Measurements from ENCODE around the gene CCDC13.
A peak's percentile ranks its signal among the peaks of the same experiment; 100 is the strongest.

CCDC13 gene

DNA sequence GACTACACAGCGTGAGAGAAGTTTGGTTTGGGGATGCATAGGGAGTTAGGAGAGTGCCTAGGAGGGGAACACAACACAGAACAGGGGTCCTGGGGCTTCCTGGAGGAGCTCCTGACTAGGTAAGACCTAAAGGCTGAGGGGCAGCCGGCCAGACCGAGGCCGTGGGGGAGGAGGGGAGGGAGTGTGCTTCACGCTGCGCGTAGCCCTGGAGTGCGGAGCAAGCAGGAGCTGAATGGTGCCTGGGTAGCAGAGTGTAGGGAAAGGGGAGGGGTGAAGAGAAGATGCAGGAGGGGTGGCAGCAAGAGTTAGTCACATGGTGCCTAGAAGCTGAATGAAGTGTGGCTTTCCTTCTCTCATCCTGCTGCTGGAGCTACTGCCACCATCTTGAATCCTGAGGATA, 38.0 kb downstream of the CCDC13 start:
- Histone ChIP-seq H3K9ac (ENCODE audit: low read depth, low read length, poor library complexity) (no peak overlapping the region), H2AFZ (ENCODE audit: low read length) (peak overlapping the region; percentile 56), H3K9me3 (replicated peaks in 1 of 2; ENCODE audit: control insufficient read depth in 2 of 2, insufficient read depth in 1 of 2, low read depth in 1 of 2, low read length in 2 of 2) (peaks cover 0 to 3% of the 10 kb centered on the region in 2 donors), H2BK120ac (ENCODE audit: low read depth, low read length) (peak overlapping the region; percentile 24), H2BK15ac (ENCODE audit: low read length) (peak overlapping the region; percentile 3), H3K27me3 (ENCODE audit: control insufficient read depth in 3 of 3, insufficient read depth in 3 of 3, low read depth in 1 of 3, low read length in 3 of 3) (peaks cover 0 to 18% (median 0%) of the 10 kb centered on the region in 3 experiments), H2BK12ac (ENCODE audit: low read length) (no peak overlapping the region), H2AK5ac (ENCODE audit: low read depth, low read length) (no peak overlapping the region), H2BK5ac (ENCODE audit: low read length) (no peak overlapping the region), H4K8ac (ENCODE audit: low read depth, low read length) (no peak overlapping the region), H3K27ac (replicated peaks; ENCODE audit: low read length) (no peak overlapping the region), H4K91ac (ENCODE audit: low read depth, low read length, poor library complexity) (no peak overlapping the region), H3K23ac (ENCODE audit: low read depth, low read length, poor library complexity) (no peak overlapping the region), H3K79me1 (ENCODE audit: low read depth, low read length) (no peaks in the 10 kb centered on the region), H3K18ac (ENCODE audit: low read length) (peak overlapping the region; percentile 67), H3K4me3 (ENCODE audit: low read length in 2 of 2) (no peak overlapping the region), H3K4ac (ENCODE audit: low read length) (no peak overlapping the region), H3K36me3 (replicated peaks in 1 of 2; ENCODE audit: control insufficient read depth in 2 of 2, insufficient read depth in 2 of 2, low read length in 2 of 2) (no peaks in the 10 kb centered on the region), H3K4me1 (ENCODE audit: control insufficient read depth in 2 of 2, insufficient read depth in 1 of 2, low read depth in 1 of 2, low read length in 2 of 2) (peaks cover 7 to 19% of the 10 kb centered on the region in 2 donors), H3K4me2 (ENCODE audit: insufficient read depth, low read length, poor library complexity, severe bottlenecking) (no peak overlapping the region), H3K14ac (ENCODE audit: low read length) (no peak overlapping the region)
- no peak for DNase-seq (ENCODE audit: low spot score)
- no CpG with 5 or more reads among the region's 8 CpGs for WGBS, 2 donors (ENCODE audit: extremely low coverage in 2 of 2, insufficient read length in 2 of 2, insufficient replicate concordance in 1 of 2)

DNA sequence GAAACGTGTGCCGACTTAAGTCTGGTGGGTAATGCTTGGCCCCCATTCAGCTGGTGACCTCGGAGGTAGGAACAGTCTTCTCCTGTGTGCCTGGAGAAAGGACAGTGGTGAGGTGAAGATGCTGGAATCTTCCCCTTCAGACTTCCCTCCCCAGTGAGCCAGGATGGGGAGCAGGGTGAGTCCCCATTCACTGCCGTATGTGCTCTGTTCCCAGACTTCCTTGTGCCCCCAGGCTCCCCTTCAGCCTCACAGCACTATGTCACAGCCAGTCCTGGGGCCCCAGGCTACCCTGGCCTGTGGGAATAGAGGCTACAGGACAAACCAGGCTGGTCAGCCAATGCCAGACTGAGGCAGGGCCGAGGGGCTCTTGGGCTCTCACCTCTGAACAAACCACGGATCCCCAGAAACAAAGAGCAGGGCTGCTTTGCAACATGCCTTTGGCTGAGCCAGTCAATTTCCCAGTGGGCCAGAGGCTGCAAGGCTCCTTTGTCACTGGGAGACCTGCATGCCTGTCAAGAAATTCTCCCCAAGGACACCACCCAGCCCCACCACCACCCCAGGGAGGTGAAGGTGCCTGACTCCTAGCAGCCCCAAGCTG, 38.7 kb downstream of the CCDC13 start:
- no peak overlapping the region for H3K4me3 ChIP-seq (ENCODE audit: low read length in 2 of 2)
- H3K79me1 ChIP-seq (ENCODE audit: low read depth, low read length): no peaks in the 10 kb centered on the region
- H3K9me3 ChIP-seq (replicated peaks in 1 of 2; ENCODE audit: control insufficient read depth in 2 of 2, insufficient read depth in 1 of 2, low read depth in 1 of 2, low read length in 2 of 2): peaks cover 0 to under 1% of the 10 kb centered on the region in 2 donors
- H2AFZ ChIP-seq (ENCODE audit: low read length): no peak overlapping the region
- H3K36me3 ChIP-seq (replicated peaks in 1 of 2; ENCODE audit: control insufficient read depth in 2 of 2, insufficient read depth in 2 of 2, low read length in 2 of 2): no peaks in the 10 kb centered on the region
- no peak overlapping the region for H3K18ac ChIP-seq (ENCODE audit: low read length)
- peak overlapping the region; percentile 67 for H2BK5ac ChIP-seq (ENCODE audit: low read length)
- no peak overlapping the region for H3K9ac ChIP-seq (ENCODE audit: low read depth, low read length, poor library complexity)
- H3K23ac ChIP-seq (ENCODE audit: low read depth, low read length, poor library complexity): peak overlapping the region; percentile 76
- no peak overlapping the region for H3K4ac ChIP-seq (ENCODE audit: low read length)
- H2BK15ac ChIP-seq (ENCODE audit: low read length): peak overlapping the region; percentile 4
- no peak overlapping the region for H2BK120ac ChIP-seq (ENCODE audit: low read depth, low read length)
- no CpG with 5 or more reads among the region's 6 CpGs for WGBS, 2 donors (ENCODE audit: extremely low coverage in 2 of 2, insufficient read length in 2 of 2, insufficient replicate concordance in 1 of 2)
- peak overlapping the region; percentile 63 for H2AK5ac ChIP-seq (ENCODE audit: low read depth, low read length)
- H3K4me1 ChIP-seq (ENCODE audit: control insufficient read depth in 2 of 2, insufficient read depth in 1 of 2, low read depth in 1 of 2, low read length in 2 of 2): peaks cover 7 to 19% of the 10 kb centered on the region in 2 donors
- no peak overlapping the region for H3K14ac ChIP-seq (ENCODE audit: low read length)
- H4K91ac ChIP-seq (ENCODE audit: low read depth, low read length, poor library complexity): no peak overlapping the region
- DNase-seq (ENCODE audit: low spot score): no peak
- no peak overlapping the region for H3K27ac ChIP-seq (replicated peaks; ENCODE audit: low read length)
- H2BK12ac ChIP-seq (ENCODE audit: low read length): no peak overlapping the region
- H3K27me3 ChIP-seq (ENCODE audit: control insufficient read depth in 3 of 3, insufficient read depth in 3 of 3, low read depth in 1 of 3, low read length in 3 of 3): peaks cover 0 to 25% (median 0%) of the 10 kb centered on the region in 3 experiments
- H3K4me2 ChIP-seq (ENCODE audit: insufficient read depth, low read length, poor library complexity, severe bottlenecking): no peak overlapping the region
- H4K8ac ChIP-seq (ENCODE audit: low read depth, low read length): no peak overlapping the region

DNA sequence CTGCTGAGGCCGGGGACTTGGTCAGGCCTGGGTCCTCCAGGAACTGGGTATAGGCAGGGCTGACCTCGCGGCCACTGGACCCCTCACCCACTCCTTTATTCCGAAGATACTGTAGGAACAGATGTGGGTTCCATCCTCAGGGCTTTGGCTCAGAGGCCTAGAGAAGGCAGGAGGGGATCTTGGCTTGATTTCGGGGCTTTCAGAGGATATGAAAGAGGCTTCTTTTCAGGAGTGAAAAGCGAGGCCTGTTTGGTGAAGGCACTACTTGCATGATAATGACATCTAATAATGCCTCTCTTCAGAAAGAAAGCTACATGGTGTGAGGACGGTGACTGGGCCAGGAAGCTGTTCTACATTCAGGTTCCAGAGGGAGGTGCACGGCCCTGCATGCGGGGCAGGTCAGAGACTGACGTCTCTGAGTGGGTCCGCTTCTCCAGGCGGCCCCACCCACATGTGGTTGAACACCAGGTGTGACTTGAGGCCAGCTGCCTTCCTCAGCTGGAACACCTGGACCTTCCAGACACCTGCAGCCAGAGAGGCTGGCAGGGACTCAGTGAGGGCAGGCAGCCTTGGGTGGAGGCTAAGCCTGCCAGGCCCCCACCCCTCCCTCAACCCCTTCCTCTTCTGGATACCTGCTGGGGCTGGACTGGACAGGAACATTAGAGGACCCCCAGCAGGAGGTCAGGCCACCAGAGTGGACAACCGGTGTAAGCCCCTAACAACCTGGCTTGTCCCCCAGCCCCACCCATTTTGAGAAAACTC, 39.4 kb downstream of the CCDC13 start:
- H3K23ac ChIP-seq (ENCODE audit: low read depth, low read length, poor library complexity): peak overlapping the region; percentile 76
- H3K27me3 ChIP-seq (ENCODE audit: control insufficient read depth in 3 of 3, insufficient read depth in 3 of 3, low read depth in 1 of 3, low read length in 3 of 3): peaks cover 0 to 31% (median 2%) of the 10 kb centered on the region in 3 experiments
- H2BK12ac ChIP-seq (ENCODE audit: low read length): no peak overlapping the region
- H2BK15ac ChIP-seq (ENCODE audit: low read length): peak overlapping the region; percentile 4
- no CpG with 5 or more reads among the region's 13 CpGs for WGBS, 2 donors (ENCODE audit: extremely low coverage in 2 of 2, insufficient read length in 2 of 2, insufficient replicate concordance in 1 of 2)
- H3K4me2 ChIP-seq (ENCODE audit: insufficient read depth, low read length, poor library complexity, severe bottlenecking): no peak overlapping the region
- no peak overlapping the region for H3K4me3 ChIP-seq (ENCODE audit: low read length in 2 of 2)
- no peak for DNase-seq (ENCODE audit: low spot score)
- H3K9ac ChIP-seq (ENCODE audit: low read depth, low read length, poor library complexity): no peak overlapping the region
- H3K14ac ChIP-seq (ENCODE audit: low read length): no peak overlapping the region
- peak overlapping the region; percentile 46 for H4K91ac ChIP-seq (ENCODE audit: low read depth, low read length, poor library complexity)
- H3K27ac ChIP-seq (replicated peaks; ENCODE audit: low read length): no peak overlapping the region
- no peak overlapping the region for H4K8ac ChIP-seq (ENCODE audit: low read depth, low read length)
- H2AFZ ChIP-seq (ENCODE audit: low read length): peak overlapping the region; percentile 40
- H3K4ac ChIP-seq (ENCODE audit: low read length): no peak overlapping the region
- H2AK5ac ChIP-seq (ENCODE audit: low read depth, low read length): peak overlapping the region; percentile 63
- no peak overlapping the region for H2BK120ac ChIP-seq (ENCODE audit: low read depth, low read length)
- H3K18ac ChIP-seq (ENCODE audit: low read length): peak overlapping the region; percentile 48
- peak overlapping the region; percentile 67 for H2BK5ac ChIP-seq (ENCODE audit: low read length)
- H3K4me1 ChIP-seq (ENCODE audit: control insufficient read depth in 2 of 2, insufficient read depth in 1 of 2, low read depth in 1 of 2, low read length in 2 of 2): peaks cover 7 to 19% of the 10 kb centered on the region in 2 donors
- no peaks in the 10 kb centered on the region for H3K9me3 ChIP-seq (replicated peaks in 1 of 2; ENCODE audit: control insufficient read depth in 2 of 2, insufficient read depth in 1 of 2, low read depth in 1 of 2, low read length in 2 of 2)
- H3K36me3 ChIP-seq (replicated peaks in 1 of 2; ENCODE audit: control insufficient read depth in 2 of 2, insufficient read depth in 2 of 2, low read length in 2 of 2): no peaks in the 10 kb centered on the region
- no peaks in the 10 kb centered on the region for H3K79me1 ChIP-seq (ENCODE audit: low read depth, low read length)

DNA sequence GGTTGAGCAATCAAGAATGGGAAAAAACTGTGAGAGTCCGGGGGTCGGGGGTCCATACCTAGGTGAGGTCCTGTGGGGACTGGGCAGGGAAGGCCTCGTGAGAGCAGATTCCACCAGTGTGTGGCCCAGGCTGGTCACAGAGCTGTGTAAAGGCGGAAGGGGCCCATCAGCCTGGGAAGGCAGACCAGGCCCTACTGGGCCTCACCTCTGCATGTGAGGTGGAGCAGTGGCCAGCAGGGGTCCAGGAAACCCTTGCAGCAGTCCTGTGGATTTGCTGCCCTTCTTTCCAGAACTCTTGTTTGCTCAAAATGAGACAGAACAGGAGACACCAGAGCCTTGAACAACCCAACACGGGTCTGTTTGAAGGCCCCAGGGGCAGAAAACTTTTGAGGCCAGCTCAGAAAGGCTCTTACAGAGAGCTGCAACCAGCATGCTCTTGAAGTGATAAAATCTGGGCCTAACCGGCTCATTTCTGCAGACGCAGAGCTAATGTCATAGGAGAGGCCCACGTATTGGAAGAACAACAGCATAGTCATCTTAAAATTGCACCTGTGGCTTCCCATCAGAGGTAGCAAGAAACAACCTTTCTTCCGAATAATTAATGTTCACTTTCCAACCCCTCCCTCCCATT, 40.1 kb downstream of the CCDC13 start:
- H3K4ac ChIP-seq (ENCODE audit: low read length): no peak overlapping the region
- peak overlapping the region; percentile 40 for H2AFZ ChIP-seq (ENCODE audit: low read length)
- no peak overlapping the region for H3K27ac ChIP-seq (replicated peaks; ENCODE audit: low read length)
- peak overlapping the region; percentile 28 for H2BK15ac ChIP-seq (ENCODE audit: low read length)
- peaks cover 0 to 32% (median 2%) of the 10 kb centered on the region in 3 experiments for H3K27me3 ChIP-seq (ENCODE audit: control insufficient read depth in 3 of 3, insufficient read depth in 3 of 3, low read depth in 1 of 3, low read length in 3 of 3)
- peaks cover 7 to 19% of the 10 kb centered on the region in 2 donors for H3K4me1 ChIP-seq (ENCODE audit: control insufficient read depth in 2 of 2, insufficient read depth in 1 of 2, low read depth in 1 of 2, low read length in 2 of 2)
- no peaks in the 10 kb centered on the region for H3K36me3 ChIP-seq (replicated peaks in 1 of 2; ENCODE audit: control insufficient read depth in 2 of 2, insufficient read depth in 2 of 2, low read length in 2 of 2)
- H4K91ac ChIP-seq (ENCODE audit: low read depth, low read length, poor library complexity): no peak overlapping the region
- no CpG with 5 or more reads among the region's 9 CpGs for WGBS, 2 donors (ENCODE audit: extremely low coverage in 2 of 2, insufficient read length in 2 of 2, insufficient replicate concordance in 1 of 2)
- no peak overlapping the region for H3K23ac ChIP-seq (ENCODE audit: low read depth, low read length, poor library complexity)
- H3K9ac ChIP-seq (ENCODE audit: low read depth, low read length, poor library complexity): no peak overlapping the region
- DNase-seq (ENCODE audit: low spot score): no peak
- no peak overlapping the region for H4K8ac ChIP-seq (ENCODE audit: low read depth, low read length)
- no peaks in the 10 kb centered on the region for H3K79me1 ChIP-seq (ENCODE audit: low read depth, low read length)
- no peak overlapping the region for H3K4me2 ChIP-seq (ENCODE audit: insufficient read depth, low read length, poor library complexity, severe bottlenecking)
- H2AK5ac ChIP-seq (ENCODE audit: low read depth, low read length): no peak overlapping the region
- H3K4me3 ChIP-seq (ENCODE audit: low read length in 2 of 2): no peak overlapping the region
- peak overlapping the region; percentile 75 for H2BK5ac ChIP-seq (ENCODE audit: low read length)
- no peaks in the 10 kb centered on the region for H3K9me3 ChIP-seq (replicated peaks in 1 of 2; ENCODE audit: control insufficient read depth in 2 of 2, insufficient read depth in 1 of 2, low read depth in 1 of 2, low read length in 2 of 2)
- H3K14ac ChIP-seq (ENCODE audit: low read length): no peak overlapping the region
- H3K18ac ChIP-seq (ENCODE audit: low read length): peak overlapping the region; percentile 85
- H2BK12ac ChIP-seq (ENCODE audit: low read length): peak overlapping the region; percentile 36
- H2BK120ac ChIP-seq (ENCODE audit: low read depth, low read length): no peak overlapping the region
